Heart left ventricle (tissue), 13 donors: ENCODE results near the gene SLC23A2.

Experiments
- CTCF ChIP-seq, 12 donors: fragments of 200-600 bp; sonication (generic) in 4 of 12; IDR thresholded peaks; one replicate each; pipeline versions ENCODE4 v1.5.0 to v1.8.0; 2018 to 2022; ENCODE audit warnings: antibody characterized with exemption in 12 of 12, mild to moderate bottlenecking in 5 of 12
- POLR2A ChIP-seq, 2 donors: fragments of 450-650 bp; IDR thresholded peaks; one replicate each; pipeline ENCODE4 v1.6.1; 2017; ENCODE audit warnings: antibody characterized with exemption in 2 of 2, mild to moderate bottlenecking in 2 of 2, moderate library complexity in 2 of 2
- donor health status: ischemic (EF 13 %, LVEDD 7.1; RV severe dilation, severe dysfunction).
- donor health status: DM: no; HTN: yes; CAD: no.
- donor health status: DM: no; HTN: no; CAD: no.
- donor health status: ischemic (EF 25% LVEDD 6.9; RV normal size, moderate dysfunction).
- donor health status: ischemic (EF 25% LVEDD 5.7; RV mildly dilated, moderate dysfunction).
- donor health status: ischemic (EF 35%, LVEDD 5.7; RV mildly dilated, moderate dysfunction).
- donor health status: nonischemic (EF 11% LVEDD 7.7; RV severe dilation, severe dysfunction).
- donor health status: DM: yes; HTN: yes; CAD: no.
- donor health status: PGD.
- donor health status: ischemic (EF 29% LVEDD 5.4; RV normal size, mild dysfunction).
- donor health status: nonischemic (EF 23%, LVEDD 6.1; RV moderate dilation, normal function).

DNA sequence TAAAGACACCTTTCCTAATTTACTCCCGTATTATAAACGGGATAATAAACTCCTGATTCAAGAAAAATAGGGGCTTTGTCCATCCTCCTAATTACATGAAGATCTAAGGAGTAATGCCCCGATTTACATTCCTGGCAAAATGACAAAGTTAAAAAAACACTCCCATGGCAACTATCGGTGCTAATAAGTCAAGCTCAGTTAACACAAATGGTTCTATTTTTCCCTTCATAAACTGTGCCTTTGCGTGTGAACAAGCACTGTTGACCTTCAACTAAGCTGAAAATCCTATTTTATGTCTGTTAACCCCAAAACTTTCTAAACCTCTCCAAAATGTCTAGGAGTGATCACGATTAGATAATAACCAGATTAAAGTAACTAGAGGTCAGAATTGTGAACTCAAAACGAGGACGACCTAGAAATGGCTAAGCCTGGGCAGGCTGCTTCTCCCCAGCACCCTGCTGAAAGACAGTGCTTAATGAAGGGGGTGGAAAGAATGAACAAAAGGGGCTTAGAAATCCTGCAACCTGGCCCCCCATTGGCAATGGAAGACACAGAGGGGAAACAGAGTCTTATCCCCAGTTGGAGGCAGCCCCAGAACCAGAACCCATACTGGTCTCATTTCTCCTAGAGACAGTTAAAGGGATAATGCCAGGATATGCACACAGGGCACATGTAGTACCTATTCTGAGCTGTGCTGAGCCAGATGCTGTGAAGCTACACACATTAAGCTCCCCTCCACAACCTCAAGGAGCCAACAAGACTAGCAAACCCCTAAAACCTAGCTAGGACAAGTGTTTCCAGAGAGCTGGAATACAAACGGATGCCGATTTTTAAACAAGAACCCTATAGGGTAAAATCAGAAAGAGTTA lies 23.0 kb downstream of the SLC23A2 start:
- TF ChIP-seq CTCF (IDR thresholded peaks at IDR 0.05) (no peak), POLR2A (IDR thresholded peaks at IDR 0.05) (no peak)
